Tibial nerve (tissue), 4 donors: ENCODE results near the gene CDH4.

Source experiments
- EP300 ChIP-seq, 2 donors: sonication (generic); formaldehyde crosslinking; IDR thresholded peaks; one replicate each; pipeline ENCODE4 v1.6.1; 2017; ENCODE audit warnings: antibody characterized with exemption in 2 of 2, mild to moderate bottlenecking in 1 of 2
- POLR2A ChIP-seq, 2 donors: fragments of 450-650 bp; IDR thresholded peaks; one replicate each; pipeline ENCODE4 v1.6.1; 2017; ENCODE audit warnings: antibody characterized with exemption in 2 of 2, mild to moderate bottlenecking in 2 of 2, moderate library complexity in 2 of 2
- TF ChIP-seq, protein P1 (sequence below), 5 experiments: fragments of 200-600 bp in 3 of 5; fragments of 450-650 bp in 2 of 5; sonication (generic) in 3 of 5; IDR thresholded peaks; one replicate each; pipeline ENCODE4 v1.5.1; 2016 to 2019; ENCODE audit warnings: antibody characterized with exemption in 5 of 5, mild to moderate bottlenecking in 3 of 5, moderate library complexity in 2 of 5

DNA sequence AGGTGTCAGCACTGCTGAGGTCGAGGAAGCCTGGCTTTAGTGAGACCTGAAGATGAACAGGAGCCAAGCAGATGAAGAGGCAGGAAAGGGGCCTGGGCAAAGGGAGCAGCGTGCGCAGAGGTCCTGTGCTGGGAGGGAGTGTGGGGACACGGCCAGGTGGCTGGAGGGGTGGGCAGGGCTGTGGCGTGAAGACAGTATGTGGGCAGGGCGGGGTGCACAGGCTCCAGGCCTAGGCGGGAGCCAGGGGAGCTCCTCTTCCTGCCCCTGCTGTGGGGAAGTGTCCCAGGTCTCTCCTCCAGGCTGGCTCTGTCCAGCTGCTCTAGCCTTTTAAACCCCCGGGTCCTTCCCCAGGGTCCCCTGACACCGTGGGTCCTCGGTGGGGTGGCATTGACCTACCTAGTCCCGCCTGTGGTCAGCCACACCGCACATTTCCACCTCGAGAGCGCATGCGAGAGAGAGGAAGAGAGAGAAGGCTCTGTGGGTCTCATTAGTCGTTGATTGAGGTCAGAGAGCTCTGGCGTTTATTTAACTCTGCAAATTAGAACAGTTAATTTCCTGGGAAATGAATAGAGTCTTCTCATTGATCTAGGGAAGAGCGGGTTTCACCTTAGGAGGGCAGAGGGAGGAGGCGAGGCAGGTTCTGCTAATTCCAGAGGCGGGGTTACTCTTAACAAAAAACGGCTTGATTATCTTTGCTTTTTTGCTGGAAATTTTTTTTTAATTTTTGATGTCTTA, 68.8 kb downstream of the CDH4 start:
- TF ChIP-seq POLR2A (IDR thresholded peaks at IDR 0.05) (no peak), EP300 (IDR thresholded peaks at IDR 0.05) (no peak)
- TF ChIP-seq, protein P1, sequence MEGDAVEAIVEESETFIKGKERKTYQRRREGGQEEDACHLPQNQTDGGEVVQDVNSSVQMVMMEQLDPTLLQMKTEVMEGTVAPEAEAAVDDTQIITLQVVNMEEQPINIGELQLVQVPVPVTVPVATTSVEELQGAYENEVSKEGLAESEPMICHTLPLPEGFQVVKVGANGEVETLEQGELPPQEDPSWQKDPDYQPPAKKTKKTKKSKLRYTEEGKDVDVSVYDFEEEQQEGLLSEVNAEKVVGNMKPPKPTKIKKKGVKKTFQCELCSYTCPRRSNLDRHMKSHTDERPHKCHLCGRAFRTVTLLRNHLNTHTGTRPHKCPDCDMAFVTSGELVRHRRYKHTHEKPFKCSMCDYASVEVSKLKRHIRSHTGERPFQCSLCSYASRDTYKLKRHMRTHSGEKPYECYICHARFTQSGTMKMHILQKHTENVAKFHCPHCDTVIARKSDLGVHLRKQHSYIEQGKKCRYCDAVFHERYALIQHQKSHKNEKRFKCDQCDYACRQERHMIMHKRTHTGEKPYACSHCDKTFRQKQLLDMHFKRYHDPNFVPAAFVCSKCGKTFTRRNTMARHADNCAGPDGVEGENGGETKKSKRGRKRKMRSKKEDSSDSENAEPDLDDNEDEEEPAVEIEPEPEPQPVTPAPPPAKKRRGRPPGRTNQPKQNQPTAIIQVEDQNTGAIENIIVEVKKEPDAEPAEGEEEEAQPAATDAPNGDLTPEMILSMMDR (IDR thresholded peaks at IDR 0.05), result no peak
